Kidney epithelial cell (primary cell): ENCODE measurements around the gene BDKRB1. TPM values are rescaled to one million over a fixed set of nuclear protein-coding genes. Genes with fewer than 3 reads are reported as not detected.

Experiments used
- DNase-seq: peaks from one replicate; pipeline ENCODE4 v3.0.0-alpha.2; 2010; ENCODE audit warnings: low read depth
- H3K27me3 ChIP-seq: 2 replicates; pipeline ENCODE4 v1.6.0; 2011; ENCODE audit warnings: low read length; ENCODE audit not compliant: control insufficient read depth, insufficient read depth
- H3K36me3 ChIP-seq: 2 replicates; pipeline ENCODE4 v1.5.1; 2011; ENCODE audit warnings: low read length; ENCODE audit not compliant: control insufficient read depth, insufficient read depth
- H3K4me3 ChIP-seq: 2 replicates; pipeline ENCODE4 v1.5.1; 2011; ENCODE audit warnings: low read depth, mild to moderate bottlenecking, control low read depth, low read length
- total RNA-seq: library from RNA; depleted of rRNA; stranded (reverse); fragments of >200 nt; gene quantifications from 2 replicates; pipeline ENCODE4 v1.2.3, GENCODE V29; 2015
- TF ChIP-seq, protein P1 (sequence below): IDR thresholded peaks from 2 replicates; pipeline ENCODE4 v1.5.1; 2011; ENCODE audit warnings: mild to moderate bottlenecking, moderate library complexity, low read length, control low read depth, inconsistent platforms; ENCODE audit not compliant: insufficient read depth, poor library complexity, severe bottlenecking

BDKRB1 gene
- total RNA-seq, 1 donor from 2014 or later = 0.17 TPM

DNA sequence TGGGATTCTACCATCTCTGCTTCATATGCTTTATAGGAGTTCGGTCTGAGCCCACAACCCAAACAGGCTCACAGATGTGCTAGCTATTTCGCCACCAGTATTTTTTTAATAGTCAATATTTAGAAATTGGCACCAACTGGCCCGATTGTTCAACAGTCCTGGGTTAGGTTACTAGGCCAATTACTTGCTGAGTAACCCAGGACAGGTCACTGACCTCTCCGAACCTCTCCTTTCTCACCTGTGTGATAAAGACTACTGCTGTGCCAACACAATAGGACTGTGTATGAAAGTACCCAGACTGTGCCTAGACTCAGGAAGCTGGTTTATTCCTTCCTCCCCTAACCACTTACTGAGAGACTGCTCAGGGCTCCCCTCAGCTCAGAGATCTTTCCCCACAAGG, 43.1 kb upstream of the BDKRB1 start:
- no peak for DNase-seq
- H3K36me3 ChIP-seq = no peaks in the 10 kb centered on the region
- TF ChIP-seq, protein P1, sequence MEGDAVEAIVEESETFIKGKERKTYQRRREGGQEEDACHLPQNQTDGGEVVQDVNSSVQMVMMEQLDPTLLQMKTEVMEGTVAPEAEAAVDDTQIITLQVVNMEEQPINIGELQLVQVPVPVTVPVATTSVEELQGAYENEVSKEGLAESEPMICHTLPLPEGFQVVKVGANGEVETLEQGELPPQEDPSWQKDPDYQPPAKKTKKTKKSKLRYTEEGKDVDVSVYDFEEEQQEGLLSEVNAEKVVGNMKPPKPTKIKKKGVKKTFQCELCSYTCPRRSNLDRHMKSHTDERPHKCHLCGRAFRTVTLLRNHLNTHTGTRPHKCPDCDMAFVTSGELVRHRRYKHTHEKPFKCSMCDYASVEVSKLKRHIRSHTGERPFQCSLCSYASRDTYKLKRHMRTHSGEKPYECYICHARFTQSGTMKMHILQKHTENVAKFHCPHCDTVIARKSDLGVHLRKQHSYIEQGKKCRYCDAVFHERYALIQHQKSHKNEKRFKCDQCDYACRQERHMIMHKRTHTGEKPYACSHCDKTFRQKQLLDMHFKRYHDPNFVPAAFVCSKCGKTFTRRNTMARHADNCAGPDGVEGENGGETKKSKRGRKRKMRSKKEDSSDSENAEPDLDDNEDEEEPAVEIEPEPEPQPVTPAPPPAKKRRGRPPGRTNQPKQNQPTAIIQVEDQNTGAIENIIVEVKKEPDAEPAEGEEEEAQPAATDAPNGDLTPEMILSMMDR = no peak
- no peak overlapping the region for H3K4me3 ChIP-seq
- no peaks in the 10 kb centered on the region for H3K27me3 ChIP-seq

DNA sequence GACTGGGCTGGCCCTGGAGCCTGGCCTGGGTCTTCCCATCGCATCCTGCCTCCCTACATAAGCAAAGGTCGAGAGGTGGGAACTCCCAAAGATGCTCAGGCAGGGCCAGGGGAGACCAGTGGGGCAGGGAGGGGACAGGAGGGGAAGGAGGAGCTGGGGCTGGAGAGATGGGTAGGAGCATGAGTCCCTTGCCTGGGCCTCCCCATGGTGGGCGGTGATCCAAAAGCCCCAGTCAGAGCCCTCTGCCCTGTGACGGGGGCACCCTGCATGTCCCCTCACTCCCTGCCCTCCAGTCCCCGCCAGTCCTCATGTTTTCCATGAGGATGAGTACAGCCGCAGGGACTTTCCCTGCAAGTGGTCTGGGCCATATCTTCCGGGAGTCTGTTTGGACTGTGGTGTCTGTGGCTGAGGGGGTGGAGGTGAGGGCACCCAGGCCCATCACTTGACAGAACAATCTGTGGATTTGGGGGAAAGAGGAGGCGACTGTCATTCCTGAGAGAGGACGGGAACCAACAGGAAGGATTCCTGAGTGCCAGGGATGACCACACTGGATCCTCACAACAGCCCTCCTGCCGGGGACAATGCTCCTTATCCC, 42.0 kb upstream of the BDKRB1 start:
- no peak for DNase-seq
- Histone ChIP-seq H3K27me3 (no peaks in the 10 kb centered on the region), H3K4me3 (no peak overlapping the region), H3K36me3 (no peaks in the 10 kb centered on the region)
- TF ChIP-seq, protein P1 = no peak

DNA sequence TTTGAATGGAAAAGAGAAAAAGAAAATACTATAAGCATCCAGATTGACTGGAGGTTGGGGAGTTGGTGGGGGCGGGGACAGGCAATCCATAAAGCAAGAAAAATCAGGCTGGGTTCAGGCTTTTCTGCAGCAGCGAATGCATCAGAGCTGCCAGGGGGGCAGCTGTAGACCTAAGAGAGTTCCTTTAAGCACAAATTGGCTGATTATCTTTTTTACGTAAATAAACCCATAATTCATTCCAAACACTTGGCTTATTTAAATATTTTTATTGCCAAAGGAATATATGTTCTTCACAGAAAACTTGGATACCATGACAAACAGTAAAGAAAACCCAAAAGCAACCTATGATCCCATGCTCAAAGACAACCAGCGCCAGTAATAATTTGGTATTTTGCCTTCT, 41.2 kb upstream of the BDKRB1 start:
- Histone ChIP-seq H3K36me3 (no peaks in the 10 kb centered on the region), H3K4me3 (no peak overlapping the region), H3K27me3 (no peaks in the 10 kb centered on the region)
- TF ChIP-seq, protein P1 = no peak
- no peak for DNase-seq

DNA sequence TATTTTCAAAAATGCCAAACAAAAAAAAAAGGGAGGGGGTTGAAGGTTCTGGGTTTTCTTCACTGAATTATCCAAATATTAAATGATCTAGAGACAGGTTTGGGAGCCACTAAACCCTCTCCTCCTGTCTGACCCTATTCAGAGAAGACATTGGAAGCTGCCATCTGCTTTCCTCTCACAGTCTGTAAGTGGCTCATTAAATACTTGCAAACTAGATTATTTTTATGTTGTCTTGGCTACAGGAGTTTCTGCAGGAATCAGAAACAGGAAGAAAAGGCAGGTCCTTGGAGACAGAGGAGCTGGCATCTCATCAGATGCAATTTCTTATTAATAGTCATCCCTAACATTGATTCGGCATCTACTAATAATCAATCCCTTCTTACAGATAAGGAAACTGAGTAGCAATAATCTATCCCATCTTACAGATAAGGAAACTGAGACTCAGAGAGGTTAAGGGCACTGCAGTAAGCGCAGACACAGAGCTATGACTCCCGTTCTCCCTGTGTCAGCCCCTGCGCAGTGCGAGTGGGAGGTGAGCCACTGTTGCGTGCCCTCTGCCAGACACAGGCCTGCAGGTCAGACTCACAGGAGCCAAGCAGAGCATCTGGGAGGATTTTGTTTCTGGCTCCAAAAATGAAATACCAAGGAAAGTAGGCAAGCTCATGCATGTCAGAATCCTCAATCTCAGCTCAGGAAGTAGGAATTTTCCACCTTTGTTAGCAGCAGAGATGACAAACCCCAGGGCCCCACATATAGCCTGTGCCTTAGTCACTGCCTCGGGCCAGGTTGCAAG, 40.4 kb upstream of the BDKRB1 start:
- H3K36me3 ChIP-seq = no peaks in the 10 kb centered on the region
- H3K4me3 ChIP-seq = no peak overlapping the region
- no peaks in the 10 kb centered on the region for H3K27me3 ChIP-seq
- DNase-seq = no peak
- TF ChIP-seq, protein P1 = no peak

DNA sequence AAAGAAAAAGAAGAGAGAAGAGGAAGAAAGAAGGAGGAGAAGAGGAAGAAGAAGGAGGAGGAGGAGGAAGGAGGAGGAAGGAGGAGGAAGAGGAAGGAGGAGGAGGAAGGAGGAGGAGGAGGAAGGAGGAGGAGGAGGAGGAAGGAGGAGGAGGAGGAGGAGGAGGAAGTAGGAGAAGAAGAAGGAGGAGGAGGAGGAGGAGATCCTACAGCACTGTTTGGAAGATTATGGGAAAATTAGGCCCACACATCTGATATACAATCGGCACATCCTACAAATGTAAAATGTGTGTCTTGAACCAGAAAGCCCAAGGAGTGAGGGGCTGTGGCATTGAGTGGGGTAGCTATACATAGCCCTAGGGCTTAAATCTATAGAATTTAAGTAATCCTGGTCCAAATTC, 39.4 kb upstream of the BDKRB1 start:
- DNase-seq = no peak
- no peaks in the 10 kb centered on the region for H3K36me3 ChIP-seq
- no peak overlapping the region for H3K4me3 ChIP-seq
- no peaks in the 10 kb centered on the region for H3K27me3 ChIP-seq
- TF ChIP-seq, protein P1 = no peak
